Activated T-cell treated with anti-CD3 and anti-CD28 coated beads for 4 hours (primary cell): ENCODE measurements around the gene RAB10.
"Not testable (repeated sequence)": the region's sequence is repeated elsewhere in the genome, so short reads cannot be mapped to it uniquely, and the experiment has no call there.

ENCODE experiments used
- DNase-seq: peaks from one replicate; pipeline ENCODE4 v3.0.0-alpha.2; 2020

Gene RAB10

DNA sequence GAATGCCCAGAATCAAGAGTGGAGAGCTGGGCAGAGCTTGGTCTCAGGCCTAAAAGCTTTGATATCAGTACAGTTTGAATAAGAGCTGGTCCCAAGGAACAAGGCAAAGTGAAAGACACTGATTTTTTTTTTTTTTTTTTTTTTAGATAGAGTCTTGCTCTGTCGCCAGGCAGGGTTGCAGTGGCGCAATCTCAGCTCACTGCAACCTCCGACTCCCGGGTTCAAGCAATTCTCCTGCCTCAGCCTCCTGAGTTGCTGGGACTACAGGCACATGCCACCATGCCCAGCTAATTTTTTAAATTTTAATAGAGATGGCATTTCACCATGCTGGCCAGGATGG is 17.2 kb upstream of the RAB10 start:
- DNase-seq: not testable (repeated sequence)

DNA sequence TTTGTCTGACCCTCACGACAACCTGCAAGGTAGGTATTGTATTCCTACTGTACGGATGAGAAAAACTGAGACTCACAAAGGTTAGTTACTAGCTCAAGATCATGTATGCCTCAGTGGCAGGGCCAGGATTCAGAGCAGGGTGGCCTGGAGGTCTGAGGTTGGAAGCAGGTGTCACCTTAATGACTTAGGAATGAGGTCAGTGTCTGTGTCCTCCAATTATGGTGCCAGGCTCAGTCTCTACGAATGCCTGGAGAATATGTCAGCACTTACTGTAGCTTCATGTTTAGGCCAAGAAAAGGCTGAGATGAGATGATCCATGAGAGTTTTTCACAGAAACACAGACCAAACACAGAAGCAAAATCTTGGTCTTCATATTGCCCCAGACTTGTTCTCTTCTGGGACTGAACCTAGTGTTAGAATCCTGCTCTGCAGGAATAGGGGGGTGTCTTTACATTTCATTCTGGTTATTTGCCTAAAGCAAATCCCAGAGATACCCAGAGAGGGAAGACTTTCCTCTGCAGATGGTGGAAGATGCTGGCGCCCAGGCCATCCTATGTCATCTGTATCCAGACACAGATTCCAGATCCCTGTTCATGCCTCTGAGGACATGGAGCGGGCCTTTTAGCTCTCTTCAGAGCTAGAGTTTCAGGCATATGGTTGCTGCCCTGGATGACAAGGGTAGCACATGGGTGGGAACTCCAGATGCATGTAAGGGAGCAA is 16.3 kb upstream of the RAB10 start:
- DNase-seq: no peak

DNA sequence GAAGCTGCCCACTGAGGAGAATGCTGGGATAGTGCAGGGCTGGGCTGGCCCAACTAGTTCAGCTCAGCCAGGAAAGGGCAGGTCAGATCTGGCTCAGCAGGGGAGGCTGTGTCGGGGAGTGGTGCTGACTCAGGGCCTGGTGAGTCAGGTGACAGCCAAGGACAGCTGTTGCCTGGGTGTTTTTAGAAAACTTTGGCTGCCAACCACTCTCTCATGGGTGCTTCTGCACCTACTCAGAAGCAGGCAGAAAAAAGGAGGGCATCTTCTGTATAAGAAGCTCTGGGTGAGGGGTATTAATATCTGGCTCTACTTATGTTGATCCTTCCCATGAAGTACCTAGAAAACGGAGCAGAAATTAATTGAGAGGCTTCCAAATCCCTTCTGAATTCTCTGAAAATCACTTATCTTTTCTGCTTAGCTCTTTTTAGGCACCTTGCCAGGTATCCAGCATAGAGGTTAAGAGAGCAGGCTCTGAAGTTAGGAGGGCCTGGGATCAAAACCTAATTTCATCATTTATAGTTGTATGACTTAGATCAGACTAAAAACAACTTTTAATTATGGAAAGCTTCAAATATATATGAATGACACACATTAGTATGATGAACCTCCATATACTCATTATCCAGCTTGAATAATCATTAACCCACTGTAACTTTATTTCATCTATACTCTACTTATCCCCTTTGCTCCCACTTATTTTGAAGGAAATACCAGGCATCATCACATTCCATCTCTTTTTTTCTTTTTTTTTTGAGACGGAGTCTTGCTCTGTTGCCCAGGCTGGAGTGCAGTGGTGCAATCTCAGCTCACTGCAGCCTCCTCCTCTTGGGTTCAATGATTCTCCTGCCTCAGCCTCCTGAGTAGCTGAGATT is 15.5 kb upstream of the RAB10 start:
- DNase-seq: peak; percentile 10

DNA sequence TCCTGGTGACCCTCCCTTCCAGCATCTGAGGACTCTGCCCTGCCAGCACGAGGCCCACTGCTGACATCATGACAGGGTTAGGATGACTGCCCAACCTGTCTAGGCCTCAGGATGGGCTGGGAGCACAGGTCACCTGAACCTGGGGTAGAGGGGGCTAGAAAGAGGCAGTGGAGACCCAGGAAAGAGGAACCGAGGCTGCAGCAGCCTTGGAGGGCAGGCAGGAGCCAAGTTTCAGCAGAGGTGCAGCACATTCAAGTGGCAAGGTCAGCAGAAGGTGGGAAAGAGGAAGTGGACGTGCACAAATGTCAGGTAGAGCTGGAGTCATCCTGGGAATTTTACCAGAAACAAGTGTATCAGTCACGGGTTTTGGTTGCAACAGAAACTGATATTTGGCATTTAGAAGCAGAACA is 13.6 kb upstream of the RAB10 start:
- DNase-seq: no peak

DNA sequence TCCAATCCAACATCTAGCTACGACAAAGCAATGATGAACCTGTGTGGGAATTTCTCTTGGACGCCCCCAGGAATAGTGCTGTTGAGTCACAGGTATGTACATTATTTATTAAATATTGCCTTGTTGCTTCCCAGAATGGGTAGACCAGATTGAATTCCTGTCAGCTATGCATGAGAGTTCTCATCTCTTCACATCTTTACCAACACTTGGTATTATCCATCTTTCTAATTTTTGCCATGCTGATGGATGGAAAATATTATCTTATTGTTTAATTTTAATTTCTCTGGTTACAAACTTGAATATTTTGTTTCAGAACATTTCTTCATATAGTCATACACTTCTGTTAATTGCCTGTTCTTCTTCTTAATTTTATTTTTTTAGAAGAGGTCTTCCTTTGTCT is 9.6 kb upstream of the RAB10 start:
- no peak for DNase-seq

DNA sequence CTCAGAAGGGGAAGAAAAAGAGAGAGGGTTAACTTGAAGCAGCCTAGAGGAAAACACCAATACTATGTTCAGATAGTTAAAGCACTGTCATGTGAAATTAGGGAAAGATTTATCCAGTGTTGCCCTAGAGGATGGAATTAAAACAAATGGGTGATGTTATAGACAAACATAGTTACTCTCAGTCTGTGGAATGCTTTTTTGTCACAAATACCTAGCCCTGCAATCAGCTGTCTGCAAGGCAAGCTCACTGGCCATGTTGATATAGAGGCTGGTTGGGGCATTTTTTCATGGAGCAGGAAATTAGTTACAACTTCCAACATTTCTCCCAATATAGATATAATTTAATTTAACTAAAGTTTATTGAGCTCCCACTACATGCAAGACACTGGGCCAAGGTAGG is 8.4 kb upstream of the RAB10 start:
- DNase-seq: no peak

DNA sequence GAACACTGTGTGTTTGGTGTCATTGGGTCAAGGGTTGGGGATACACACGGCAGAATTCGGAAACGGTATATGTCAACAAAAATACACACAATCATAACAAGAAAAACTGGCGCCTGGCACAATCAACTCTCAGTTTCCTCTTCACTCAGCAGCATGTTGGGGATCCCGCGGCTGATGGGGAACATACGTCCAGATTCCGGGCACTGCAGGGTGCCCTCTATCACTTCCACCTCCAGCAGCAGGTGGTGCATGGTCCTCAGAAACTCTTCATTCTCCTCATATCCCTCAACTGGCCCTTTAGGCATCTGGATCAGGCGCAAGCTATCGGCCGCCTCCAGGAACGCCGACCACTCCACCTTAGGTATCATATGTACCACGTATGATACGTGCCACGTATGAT is 5.8 kb upstream of the RAB10 start:
- DNase-seq: not testable (repeated sequence)

DNA sequence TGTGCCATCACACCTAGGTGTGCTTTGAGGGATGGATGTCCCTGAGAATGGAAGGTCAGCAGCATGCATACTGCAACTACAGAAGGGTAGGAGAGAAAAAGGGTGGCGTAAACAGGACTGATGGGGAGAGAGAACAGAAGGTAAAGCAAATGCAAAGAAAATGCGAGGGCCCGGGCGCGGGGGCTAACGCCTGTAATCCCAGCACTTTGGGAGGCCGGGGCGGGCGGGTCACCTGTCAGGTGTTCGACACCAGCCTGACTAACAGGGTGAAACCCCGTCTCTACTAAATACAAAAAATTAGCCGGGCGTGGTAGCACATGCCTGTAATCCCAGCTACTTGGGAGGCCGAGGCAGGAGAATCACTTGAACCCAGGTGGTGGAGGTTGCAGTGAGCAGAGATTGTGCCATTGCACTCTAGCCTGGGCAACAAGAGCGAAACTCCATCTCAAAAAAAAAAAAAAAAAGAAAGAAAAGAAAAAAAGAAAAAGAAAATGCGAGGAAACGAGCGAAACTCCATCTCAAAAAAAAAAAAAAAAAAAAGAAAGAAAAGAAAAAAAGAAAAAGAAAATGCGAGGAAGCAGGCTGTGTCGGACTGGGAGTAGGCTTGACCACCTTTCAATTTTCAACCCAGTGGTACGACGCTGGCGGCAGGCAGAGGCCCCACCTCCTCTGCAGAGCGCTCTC is 1.2 kb upstream of the RAB10 start:
- DNase-seq: not testable (repeated sequence)

DNA sequence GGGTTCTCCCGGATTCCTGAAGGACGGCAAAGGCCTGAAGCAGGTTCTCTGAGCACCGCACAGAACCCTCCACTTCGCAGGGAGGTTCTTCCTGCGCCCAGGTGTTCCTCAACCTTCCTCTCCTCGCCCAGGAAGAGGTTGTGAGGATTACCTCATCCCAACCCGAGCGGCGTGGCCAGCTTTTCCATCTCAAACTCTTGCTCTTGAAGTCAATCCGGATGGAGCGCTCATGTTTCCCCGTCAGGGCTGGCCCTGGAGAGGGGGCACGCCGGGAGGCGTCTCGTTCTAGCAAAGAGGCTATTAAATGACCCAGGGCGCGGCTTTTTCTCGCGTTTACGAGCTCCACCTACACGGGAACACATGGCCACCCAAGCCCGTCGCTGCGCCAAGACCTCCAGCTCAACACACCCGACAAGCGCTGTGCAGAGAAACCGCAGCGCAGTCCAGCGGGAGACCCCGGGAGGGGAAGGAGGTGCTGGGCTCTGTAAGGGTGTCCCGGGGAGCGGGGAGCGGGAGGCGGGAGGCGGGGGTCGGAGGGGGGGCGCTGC is 540 bp upstream of the RAB10 start:
- no peak for DNase-seq

DNA sequence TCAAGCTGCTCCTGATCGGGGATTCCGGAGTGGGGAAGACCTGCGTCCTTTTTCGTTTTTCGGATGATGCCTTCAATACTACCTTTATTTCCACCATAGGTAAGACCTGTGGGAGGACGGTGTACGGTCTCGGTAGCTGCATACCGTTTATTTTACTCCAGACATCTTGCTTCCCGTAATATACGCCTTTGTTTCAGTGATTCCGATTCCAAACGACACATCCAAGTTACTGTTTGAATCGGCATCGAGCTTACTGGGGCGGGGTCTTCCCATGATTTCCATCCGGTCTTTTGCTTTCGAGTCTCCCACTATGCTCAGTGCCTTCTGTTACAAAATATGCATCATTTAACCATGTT is 731 bp downstream of the RAB10 start:
- DNase-seq: no peak

DNA sequence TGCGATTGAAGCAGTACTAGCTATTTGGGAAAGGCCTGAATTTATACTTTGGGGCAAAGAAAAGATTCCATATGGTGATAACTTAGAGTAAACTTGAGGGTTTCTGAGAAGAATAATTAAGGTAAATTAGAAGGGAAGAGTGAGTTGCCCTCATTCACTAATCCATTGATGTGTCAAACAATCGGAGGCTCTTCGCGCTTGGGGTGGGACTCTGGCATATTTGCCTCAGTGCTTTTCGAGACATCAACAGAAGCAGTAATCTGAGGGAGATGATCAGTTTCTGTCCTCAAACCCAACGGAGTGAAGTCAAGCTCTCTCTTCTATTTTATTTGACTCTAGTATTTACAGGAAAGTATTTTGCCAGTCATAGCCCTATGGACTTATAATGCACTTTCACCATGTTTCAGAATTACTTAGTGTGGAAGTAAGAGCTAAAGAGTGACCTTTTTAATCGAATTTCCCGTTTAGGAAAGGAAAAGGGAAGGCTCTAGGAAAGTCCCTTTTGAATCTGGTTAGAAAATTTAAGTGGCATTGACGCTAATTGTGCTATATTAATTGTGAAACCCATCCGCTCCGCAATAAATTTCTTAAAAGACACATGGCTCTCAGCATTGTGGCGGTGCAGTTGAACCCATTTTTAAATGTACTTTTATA is 1.3 kb downstream of the RAB10 start:
- DNase-seq: no peak

DNA sequence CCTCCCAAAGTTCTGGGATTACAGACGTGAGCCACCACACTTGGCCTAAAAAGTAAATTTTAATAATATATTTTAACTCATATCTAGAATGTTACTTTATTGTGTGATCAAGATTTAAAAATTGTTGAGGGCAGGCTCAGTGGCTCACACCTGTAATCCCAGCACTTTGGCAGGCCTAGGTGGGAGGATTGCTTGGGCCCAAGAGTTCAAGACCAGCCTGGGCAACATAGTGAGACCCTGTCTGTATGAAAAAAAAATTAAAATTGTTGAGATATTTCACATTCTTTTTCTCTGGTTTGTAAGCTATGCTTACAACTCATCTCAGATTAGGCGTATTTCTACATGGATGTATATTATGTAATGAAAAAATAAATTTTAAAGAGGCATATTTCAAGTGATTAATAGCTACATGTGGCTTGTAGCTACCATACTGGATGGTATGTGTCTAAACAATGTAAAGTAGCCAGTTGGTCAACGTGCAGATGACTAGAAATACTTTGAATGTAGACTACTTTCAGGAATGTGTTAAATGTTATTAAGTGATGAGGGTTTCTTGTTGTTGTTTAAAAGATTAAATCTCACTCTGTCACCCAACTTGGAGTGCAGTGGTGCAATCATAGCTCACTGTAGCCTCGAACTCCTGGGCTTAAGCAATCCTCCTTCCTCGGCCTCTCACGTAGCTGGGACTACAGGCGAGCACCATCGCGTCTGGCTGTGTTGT is 5.9 kb downstream of the RAB10 start:
- DNase-seq: no peak

DNA sequence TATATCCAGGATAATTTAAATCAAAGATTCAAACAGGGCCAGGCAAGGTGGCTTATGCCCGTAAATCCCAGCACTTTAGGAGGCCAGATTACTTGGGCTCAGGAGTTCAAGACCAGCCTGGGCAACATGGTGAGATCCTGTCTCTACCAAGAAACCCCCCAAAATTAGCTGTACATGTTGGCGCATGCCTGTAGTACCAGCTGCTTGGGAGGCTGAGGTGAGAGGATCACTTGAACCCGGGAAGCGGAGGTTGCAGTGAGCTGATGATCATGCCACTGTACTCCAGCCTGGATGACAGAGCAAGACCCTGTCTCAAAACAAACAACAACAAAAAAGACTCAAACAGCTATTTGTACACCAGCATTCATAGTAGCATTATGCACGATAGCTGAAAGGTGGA is 9.2 kb downstream of the RAB10 start:
- DNase-seq: no peak

DNA sequence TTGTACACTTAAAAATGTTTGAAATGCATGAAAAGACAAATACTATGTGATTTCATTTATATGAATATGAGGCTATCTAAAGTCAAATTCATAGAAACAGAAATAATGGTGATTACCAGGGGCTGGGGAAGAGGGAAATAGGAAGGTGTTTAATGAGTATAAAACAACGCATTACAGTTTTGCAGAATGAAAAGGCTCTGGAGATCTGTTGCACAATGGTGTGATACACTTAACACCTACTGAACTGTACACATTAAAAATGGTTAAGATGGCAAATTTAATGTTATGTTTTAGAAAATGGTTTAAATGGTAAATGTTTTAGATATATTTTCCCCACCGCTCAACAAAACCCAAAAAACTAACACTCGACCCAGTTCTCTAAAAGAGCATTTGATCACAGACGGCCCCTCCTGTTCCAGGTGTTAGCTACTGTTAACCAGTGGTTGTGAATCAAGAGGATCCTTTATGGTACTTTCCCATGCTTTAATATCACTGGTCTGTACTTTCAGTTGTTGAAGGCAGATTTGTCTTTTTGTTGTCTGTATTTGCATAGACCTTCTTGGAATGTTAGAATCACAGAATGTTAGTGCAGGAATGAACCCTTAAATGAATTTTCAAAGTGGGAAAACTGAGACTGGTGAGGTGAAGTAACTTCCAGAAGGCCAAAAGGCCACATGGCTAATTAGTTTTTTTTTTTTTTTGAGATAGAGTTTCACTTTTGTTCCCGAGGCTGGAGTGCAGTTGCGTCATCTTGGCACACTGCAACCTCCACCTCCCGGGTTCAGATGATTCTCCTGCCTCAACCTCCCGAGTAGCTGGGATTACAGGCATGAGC is 10.2 kb downstream of the RAB10 start:
- DNase-seq: no peak

DNA sequence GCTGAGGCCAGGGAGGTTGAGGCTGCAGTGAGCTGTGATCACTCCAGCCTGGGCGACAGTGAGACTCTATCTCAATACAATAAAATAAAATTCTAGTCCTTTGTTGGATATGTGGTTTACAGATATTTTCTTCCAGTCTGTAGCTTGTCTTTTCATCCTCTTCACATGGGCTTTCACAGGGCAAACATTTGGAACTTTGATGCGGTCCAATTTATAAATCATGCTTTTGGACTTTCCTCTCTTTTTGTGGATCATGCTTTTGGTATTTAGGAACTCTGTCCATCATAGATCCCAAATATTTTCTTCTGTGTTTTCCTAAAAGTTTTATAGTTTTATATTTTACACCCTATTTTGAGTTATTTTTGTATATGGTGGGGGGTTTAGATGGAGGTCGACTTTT is 14.9 kb downstream of the RAB10 start:
- DNase-seq: no peak

DNA sequence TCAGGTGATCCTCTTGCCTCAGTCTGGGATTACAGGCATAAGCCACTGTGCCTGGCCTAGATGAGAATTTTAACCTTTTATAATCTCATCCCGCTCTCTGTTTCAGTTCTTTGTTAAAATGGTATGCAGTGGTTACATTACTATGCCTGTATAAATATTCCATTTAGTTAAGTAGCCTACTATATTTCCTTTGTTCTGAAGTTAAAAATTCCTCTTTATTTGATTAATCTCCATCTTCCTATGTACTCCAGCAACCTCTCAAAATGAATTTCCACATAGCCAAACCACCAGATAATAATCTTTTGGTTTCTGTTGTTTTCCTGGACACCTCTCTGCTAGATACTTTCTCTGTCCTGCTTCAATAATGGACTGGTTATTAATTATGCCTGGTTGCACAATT is 15.8 kb downstream of the RAB10 start:
- no peak for DNase-seq

DNA sequence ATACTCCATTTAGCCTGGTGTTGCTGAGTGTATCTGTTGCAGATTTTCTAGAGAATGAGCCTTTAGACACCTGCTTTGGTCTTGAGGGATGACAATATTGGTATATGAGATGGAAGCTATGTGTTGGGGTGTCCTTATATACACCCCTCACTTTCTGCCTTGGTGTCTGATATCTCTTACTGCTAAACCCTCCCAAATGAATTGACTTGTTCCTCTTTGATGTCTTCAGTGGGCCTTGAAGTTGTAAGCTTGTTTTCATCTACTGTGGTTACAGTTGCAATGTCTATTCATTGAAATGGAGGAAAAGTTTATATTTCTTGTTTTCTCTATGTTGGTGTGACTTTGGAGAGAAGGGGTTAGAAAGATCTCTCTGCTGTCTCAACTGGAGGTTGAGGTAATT is 18.9 kb downstream of the RAB10 start:
- no peak for DNase-seq

DNA sequence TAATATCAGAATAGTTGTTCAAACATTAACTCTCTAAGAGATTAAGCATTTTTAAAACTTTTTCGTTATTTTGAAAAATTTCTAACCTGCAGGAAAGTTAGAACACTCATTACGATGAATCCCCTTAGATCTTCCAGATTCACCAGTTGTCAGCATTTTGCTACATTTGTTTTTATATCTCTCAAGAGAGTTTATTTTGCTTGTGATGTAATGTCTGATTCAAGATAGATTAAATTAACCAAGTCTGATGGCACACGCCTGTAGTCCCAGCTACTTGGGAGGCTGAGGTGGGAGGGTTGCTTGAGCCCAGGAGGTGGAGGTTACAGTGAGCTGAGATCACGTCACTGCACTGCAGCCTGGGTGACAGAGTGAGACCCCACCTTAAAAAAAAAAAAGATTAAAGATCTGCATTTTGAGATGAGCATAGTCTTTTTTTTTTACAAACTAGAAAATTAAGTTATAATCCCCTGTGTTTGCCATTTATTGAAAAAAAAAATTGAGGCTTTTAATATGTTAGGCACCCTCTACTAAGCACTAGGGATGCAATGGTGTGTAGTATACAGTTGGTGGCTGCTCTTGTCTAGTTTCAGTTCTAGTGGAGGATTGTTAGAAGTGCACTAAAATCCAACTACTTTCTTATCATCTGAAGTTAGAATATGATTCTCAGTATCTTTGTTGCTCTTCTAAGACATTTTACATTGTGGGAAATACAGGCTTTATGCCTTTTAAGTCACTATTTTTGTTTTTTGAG is 20.9 kb downstream of the RAB10 start:
- DNase-seq: no peak

DNA sequence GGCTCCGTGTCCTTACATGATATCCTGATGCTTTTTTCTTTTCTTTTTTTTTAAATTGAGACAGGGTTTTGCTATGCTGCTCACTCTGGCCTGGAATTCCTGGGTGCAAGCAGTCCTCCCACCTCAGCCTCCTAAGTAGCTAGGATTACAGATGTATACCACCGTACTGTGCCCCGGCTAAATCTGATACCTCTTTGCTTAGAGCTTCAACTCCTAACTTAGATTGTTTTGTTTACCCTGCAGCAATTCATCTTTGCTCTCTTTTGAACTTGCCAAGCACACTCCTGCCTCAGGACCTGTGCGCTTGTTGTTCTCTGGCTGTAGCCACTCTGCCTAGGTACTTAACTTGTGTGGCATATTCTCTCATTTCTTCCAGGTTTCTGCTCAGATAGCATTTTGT is 24.5 kb downstream of the RAB10 start:
- DNase-seq: no peak

DNA sequence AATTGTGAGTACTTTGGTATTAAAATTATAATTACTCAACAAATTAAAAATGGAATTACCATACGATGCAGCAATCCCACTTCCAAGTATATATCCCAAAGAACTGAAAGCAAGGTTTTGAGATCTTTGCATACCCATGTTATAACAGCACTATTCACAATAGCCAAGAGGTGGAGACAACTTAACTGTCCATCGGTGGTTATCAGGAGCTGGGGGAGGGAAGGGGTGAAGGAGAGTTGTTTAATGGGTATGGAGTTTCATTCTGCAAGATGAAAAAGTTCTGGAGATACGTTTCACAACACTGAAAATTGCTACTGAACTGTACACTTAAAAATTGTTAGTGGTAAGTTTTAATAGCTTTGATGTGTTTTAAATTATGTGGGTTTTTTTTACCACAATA is 25.7 kb downstream of the RAB10 start:
- DNase-seq: no peak

DNA sequence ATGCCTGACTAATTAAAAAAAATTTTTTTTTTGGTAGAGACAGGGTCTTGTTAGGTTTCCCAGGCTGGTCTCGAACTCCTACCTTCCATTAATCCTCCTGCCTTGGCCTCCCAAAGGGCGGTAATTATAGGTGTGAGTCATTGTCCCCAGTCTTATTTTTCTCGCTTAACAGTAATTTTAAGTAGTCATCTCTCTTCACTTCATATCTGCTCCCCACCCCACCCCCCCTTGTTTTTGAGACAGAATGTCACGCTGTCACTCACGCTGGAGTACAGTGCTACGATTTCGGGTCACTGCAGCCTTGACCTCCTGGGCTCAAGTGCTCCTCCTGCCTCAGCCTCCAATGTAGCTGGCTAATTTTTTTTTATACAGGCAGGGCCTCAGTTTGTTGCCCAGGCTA is 27.7 kb downstream of the RAB10 start:
- no peak for DNase-seq
